GM21381 (cell line): ENCODE measurements around the gene CTIF.
A peak's percentile ranks its signal among the peaks of the same experiment; 100 is the strongest.

Experiments
- ATAC-seq: cut with Tn5 transposase; IDR thresholded peaks from one replicate; pipeline ENCODE4 v1.9.1; 2021; ENCODE audit warnings: mild to moderate bottlenecking, moderate library complexity; ENCODE audit not compliant: unreplicated experiment

The CTIF gene

GRCh38 chr18:48766026-48766425, 227.2 kb downstream of the CTIF start:
- ATAC-seq = no peak

DNA sequence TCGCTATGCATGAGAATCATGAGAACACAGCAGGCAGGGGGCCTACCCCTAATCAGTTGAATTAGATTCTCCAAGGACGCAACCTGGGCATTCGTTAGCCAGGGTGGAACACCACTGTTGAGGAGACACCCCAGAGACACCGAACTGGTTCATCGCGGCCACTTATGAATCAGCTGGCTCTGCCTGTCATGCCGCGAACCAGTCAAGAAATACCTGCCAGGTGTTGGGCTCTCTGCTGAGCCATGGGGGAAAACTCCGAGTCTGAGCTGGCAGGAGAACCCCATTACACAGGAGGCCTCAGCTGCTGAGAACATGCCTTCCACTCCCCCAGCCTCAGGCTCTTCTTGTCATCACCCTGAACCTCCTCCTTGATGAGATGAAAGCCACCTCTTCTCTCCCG, 227.7 kb downstream of the CTIF start:
- ATAC-seq = no peak

DNA sequence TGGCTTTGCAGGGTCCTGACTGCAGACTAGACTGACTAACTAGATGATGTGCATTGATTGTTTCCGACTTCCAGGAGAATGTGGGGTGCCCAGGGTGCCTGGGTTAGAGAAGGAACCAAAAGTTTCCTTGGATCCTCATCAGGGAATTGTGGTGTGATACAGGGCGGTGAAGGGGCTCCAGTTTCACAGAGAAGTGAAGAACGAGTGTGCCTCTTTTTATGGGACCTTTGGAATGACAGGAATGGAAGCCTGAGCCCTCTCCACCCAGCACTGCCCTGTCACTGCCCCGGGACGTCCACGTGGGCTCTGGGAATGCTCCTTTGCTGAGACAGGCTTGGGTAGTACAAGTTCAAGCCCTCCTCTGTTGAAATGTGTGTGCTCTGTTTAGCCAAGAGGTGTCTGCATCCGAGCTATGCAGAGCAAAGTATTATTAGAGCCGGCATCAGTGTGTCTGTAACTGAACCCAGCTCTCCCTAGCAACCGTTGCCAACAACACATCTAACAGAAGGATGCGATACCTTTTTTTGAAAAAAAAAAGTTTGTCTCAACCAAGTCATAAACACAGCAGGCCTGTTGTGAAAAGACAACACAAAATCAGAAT, 228.4 kb downstream of the CTIF start:
- ATAC-seq = no peak

- ATAC-seq = no peak
Observed at GRCh38 chr18:48769006-48769636, 230.3 kb downstream of the CTIF start.

DNA sequence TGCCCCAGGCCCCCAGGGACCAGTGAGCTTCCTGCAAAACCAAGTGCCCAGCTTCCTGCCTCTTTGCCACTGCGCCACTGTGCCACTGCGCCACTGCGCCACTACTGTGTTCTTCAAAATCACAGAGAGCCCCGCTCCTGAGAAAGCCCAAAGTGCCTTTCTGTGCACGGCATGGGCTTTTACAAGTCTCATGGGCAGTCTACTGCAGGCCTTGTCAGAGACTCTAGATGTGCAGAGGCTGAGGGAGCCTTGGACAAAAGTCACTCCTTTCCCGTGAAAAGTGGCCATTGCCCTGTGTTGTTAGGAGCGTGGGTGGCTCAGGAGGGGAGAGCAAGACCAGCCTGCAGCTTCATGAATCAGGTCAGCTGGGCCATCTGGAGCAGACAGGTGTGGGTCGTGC, 231.4 kb downstream of the CTIF start:
- no peak for ATAC-seq

DNA sequence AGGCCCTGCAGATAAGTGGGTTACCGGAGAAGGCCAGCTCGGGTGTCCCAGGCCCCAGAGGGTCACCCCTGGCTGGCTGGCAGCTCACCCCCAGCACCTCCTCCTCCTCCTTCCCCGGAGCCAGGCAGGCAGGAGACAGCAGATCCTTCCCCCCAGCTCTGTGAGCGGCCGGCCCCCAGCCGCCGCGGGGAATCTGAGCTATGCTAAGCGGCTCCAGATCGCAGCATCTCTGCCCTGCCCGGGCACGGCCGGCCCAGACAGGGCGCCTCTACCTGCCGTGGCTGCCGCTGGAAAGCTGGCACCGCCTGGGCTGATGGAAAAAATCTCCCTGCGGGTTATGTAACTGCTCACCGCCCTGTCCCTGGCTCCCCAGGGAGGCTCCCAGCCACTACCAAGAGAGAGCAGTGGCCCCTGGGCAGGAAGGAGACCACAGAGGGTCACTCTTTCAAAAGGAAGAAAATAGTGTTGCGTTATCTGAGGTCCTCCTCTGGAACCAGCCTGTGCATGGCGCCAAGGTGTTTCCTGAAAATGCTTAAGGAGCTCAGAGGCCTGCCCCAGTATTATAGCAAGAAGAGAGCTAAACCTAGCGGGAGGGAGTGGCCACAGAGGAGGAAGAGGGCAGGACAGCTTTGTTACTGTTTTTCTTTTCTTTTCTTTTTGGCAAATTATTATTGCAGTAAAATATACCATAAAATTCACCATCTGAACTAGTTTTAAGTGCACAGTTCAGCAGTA, 233.0 kb downstream of the CTIF start:
- ATAC-seq = no peak

DNA sequence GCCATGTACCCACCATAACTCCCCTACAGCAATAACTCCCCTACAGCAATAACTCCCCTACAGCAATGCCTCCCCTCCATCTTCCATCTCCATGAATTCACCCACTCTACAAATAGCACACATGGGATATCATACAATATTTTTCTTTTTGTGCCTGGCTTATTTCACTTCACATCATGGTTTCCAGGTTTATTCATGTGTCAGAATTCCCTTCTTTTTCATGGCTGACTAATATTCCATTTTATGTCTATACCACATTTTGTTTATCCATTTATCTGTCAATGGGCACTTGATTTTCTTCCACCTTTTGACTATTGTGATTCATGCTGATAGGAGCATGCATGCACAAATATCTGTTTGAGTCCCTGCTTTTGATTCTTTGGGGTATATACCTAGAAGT, 233.6 kb downstream of the CTIF start:
- no peak for ATAC-seq

DNA sequence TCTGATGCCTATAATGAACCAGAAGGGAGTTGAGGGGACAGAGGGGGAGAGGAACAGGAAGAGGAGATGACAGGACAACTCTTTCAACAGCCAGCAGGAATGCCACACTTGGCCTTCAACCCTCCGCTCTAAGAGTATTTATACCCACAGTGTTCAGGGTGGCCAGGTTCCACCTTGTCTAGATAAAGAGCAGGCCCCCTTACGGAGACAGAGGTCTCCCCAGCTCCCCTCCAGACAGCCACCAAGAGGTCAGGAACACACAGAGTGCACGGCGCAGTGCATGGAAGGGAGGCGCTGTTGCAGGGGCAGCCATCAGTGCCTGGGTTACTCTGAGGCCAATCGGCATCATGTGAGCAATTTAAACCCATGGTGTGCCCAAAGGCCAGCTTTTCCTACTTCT, 235.0 kb downstream of the CTIF start:
- ATAC-seq = no peak

DNA sequence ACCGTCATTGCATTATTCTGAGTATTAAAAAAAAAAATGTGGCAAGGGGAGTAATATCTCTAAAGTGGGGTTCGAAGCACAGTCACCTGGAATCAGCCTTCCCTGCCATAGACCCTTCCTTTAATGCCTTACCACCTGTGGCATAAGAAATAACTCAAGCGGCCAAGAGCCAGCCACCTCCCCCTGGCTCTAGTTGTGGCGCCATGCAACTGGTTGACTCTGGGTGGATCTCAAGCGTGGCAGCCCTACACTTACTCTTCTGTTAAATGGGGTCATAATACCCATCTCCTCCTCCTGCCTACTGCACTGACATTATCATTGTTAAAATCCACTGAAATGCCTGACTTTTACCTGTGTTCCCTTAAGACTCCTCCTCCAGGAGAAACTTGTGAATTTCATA, 236.1 kb downstream of the CTIF start:
- no peak for ATAC-seq

DNA sequence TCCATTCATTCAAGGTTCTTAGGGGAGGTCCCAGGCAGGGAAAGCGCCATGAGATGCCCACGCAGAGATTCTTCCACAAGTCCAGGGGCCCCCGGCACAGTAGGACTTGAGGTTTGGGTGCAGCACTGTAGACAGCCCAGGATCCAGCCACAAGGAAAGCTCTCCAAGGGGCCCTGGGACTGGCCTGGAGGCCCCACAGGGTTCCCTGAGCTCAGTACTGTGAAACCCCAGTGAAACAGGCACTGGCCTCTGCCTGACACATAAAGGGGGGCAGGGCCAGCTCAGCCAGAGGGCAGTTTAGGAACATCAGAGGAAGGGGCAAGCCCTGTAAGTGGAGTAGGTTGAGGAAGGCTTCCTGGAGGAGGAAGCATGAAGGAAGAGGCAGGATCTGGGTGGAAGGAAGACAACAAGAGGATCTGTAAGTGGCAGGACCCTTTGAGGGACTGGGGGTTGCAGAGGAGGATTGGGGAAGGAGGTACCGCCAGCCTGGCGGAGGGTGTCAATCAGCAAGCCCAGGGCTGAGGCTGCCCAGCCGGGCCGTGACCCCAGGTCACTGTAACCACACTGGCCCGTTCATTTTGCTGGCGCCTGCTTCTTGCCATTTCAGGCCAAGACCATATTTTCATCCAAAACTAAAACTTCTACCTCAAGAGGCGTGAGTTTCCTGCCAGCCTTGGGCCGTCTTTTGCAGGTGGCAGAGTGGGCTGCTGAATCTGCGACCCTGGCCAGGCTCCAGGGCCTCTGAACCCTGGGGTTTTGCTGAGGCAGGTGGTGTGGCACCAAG, 236.7 kb downstream of the CTIF start:
- ATAC-seq = no peak

DNA sequence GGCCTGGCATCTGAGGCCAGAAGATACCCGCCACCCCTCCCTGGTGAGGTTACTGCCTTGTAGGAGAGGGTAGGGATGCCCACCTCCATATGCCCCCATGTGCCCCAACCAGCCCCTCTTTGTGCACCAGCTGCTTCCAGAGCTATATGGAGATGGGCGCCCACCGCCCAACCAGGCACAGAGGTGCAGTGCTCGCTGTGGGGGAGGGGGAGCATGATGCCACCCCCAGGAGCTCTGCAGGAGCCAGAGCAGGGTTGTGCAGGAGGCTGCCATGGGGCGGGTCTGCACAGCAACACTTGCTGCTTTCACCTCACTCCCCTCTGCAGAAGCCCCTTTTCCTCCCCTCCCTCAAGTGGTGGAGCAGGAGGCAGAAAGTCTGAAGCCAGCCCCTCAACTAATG, 237.3 kb downstream of the CTIF start:
- no peak for ATAC-seq

- ATAC-seq = no peak
Observed at GRCh38 chr18:48776641-48777025, 237.8 kb downstream of the CTIF start.

GRCh38 chr18:48777026-48777743, 238.4 kb downstream of the CTIF start:
- ATAC-seq = peak; percentile 76

DNA sequence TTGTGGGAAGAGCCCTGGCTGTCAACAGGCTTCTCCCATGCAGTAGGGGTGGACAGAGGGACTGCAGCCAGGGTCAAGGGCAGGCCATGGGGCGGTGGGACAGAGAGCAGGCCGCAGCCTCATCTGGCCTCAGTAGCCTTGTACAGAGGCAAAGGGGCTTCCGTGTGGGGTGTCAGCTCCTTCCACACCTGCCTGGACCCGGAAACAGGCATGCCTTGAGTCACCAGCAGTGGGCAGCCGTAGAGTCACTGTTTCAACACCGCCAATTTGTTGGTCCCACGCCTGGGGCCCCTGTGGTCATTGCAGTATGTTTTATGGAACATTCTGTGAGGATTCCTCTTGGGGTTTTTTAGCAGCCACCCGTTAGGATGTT, 238.9 kb downstream of the CTIF start:
- ATAC-seq = no peak

- no peak for ATAC-seq
Observed at GRCh38 chr18:48778344-48779011, 239.6 kb downstream of the CTIF start.

- no peak for ATAC-seq
Observed at GRCh38 chr18:48779462-48779861, 240.6 kb downstream of the CTIF start.

- ATAC-seq = no peak
Observed at GRCh38 chr18:48780201-48780912, 241.5 kb downstream of the CTIF start.

GRCh38 chr18:48780913-48781162, 242.0 kb downstream of the CTIF start:
- ATAC-seq = no peak

- ATAC-seq = no peak
Observed at GRCh38 chr18:48781163-48781987, 242.5 kb downstream of the CTIF start.
